GM12891 (cell line): ENCODE measurements around the gene GDPD5.

Experiments used
- POLR2A ChIP-seq: IDR thresholded peaks from 2 replicates; pipeline ENCODE4 v1.6.1; 2011; ENCODE audit warnings: low read depth, low read length, control low read depth
- POLR2AphosphoS5 ChIP-seq: IDR thresholded peaks from 2 replicates; pipeline ENCODE4 v1.6.1; 2011; ENCODE audit warnings: low read depth, low read length, control low read depth

DNA sequence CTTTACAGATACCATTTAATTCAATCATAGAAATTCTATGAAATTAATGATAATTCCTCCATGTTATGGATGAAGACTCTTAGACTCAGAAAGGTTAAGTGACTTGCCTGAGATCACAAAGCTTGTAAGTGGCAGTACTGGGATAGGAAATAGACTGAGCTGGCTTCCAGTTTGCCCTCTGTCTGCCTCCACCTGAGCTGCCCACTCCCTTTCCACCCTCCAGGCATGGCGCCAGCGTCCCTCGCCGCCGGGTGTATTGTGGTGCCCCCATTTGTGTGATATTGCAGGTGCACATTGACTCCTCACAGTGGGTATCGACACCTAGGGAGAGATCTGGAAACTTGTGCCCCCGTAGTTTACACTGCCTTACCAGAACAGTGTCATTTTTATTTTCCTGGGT lies 135.8 kb downstream of the GDPD5 start:
- TF ChIP-seq POLR2A (no peak), POLR2AphosphoS5 (no peak)
